Transverse colon (tissue), 4 donors: ENCODE results near the gene ZNF334. TPM values are rescaled to one million over a fixed set of nuclear protein-coding genes. Genes with fewer than 3 reads are reported as not detected.

Experiments used
- DNase-seq: peaks from one replicate; pipeline ENCODE4 v3.0.0-alpha.2; 2019
- H3K27ac ChIP-seq, 4 donors: fragments of 200-600 bp; sonication (generic); 2 replicates each; pipeline ENCODE4 v1.5.1; 2016 to 2018; ENCODE audit warnings: inconsistent platforms in 4 of 4
- H3K27me3 ChIP-seq: fragments of 200-600 bp; sonication (generic); 2 replicates; pipeline ENCODE4 v1.5.1; 2017; ENCODE audit warnings: inconsistent platforms
- H3K36me3 ChIP-seq, 4 donors: fragments of 200-600 bp; sonication (generic); 2 replicates each; pipeline ENCODE4 v1.5.1; 2017 to 2019; ENCODE audit warnings: inconsistent platforms in 4 of 4
- H3K4me1 ChIP-seq, 4 donors: fragments of 200-600 bp; sonication (generic); 2 replicates each; pipeline ENCODE4 v1.5.1; 2017 to 2020; ENCODE audit warnings: inconsistent platforms in 4 of 4
- H3K4me3 ChIP-seq, 4 donors: fragments of 200-600 bp; sonication (generic); 1 replicate in 1 of 4; 2 replicates in 3 of 4; pipeline versions ENCODE4 v1.5.1 to v1.6.1; 2017 to 2019; ENCODE audit warnings: inconsistent platforms in 4 of 4
- H3K9me3 ChIP-seq, 2 donors: fragments of 200-600 bp; sonication (generic); 2 replicates each; pipeline ENCODE4 v1.5.1; 2017 to 2019; ENCODE audit warnings: inconsistent platforms in 2 of 2
- CTCF ChIP-seq, 5 experiments: fragments of 200-600 bp in 3 of 5; fragments of 450-650 bp in 2 of 5; sonication (generic) in 3 of 5; IDR thresholded peaks; 1 replicate in 2 of 5; 2 replicates in 3 of 5; pipeline ENCODE4 v1.5.1; 2016 to 2017; ENCODE audit warnings: antibody characterized with exemption in 5 of 5, inconsistent platforms in 3 of 5, mild to moderate bottlenecking in 2 of 5, moderate library complexity in 1 of 5
- EP300 ChIP-seq: sonication (generic); formaldehyde crosslinking; IDR thresholded peaks from one replicate; pipeline ENCODE4 v1.6.1; 2017; ENCODE audit warnings: antibody characterized with exemption, low read depth
- POLR2A ChIP-seq: fragments of 450-650 bp; IDR thresholded peaks from one replicate; pipeline ENCODE4 v1.6.1; 2016; ENCODE audit warnings: antibody characterized with exemption, mild to moderate bottlenecking, moderate library complexity
- POLR2AphosphoS5 ChIP-seq, 3 donors: sonication (generic); formaldehyde crosslinking; IDR thresholded peaks; one replicate each; pipeline ENCODE4 v1.6.1; 2016; ENCODE audit warnings: antibody characterized with exemption in 3 of 3
- WGBS, 2 donors: methylation state at CpG; one replicate each; pipeline ENCODE4 v1.1.5; 2018; ENCODE audit warnings: low coverage in 1 of 2; 5-methylcytosine and 5-hydroxymethylcytosine counted together
- in situ Hi-C, 4 donors: fragments of 200-750 bp; cut with MboI; loops; one replicate each; pipeline versions ENCODE4 v1.15.0 to v1.15.1; 2017; ENCODE audit warnings: low sequenced_read_pairs in 3 of 4, low pct_ligation_motif_present in 1 of 4, low pct_unique_long_range_greater_than_20kb in 1 of 4
- intact Hi-C: fragments of 100-400 bp; cut with DNase I; formaldehyde crosslinking; loops from one replicate; pipeline ENCODE4 v1.15.1; 2023; ENCODE audit warnings: low total_unique reads
- total RNA-seq, 4 donors: library from RNA; depleted of rRNA; stranded (reverse); fragments of >200 nt; gene quantifications; one replicate each; pipeline ENCODE4 v1.1.0, GENCODE V29; 2016

The ZNF334 gene
- total RNA-seq, 4 donors from 2014 or later: 1.9 to 7.1 (median 4.7) TPM

- peaks cover 27% of the 10 kb centered on the region for H3K27me3 ChIP-seq
- in situ Hi-C loops (loop anchor here in 3 of 4 donors (10.0 to 25.0 kb wide), 3 partner anchors 154 to 167 kb away; partner anchors contain the start of gene TP53RK (in 2 of the 3)), intact Hi-C loops (no loop called here)
- H3K9me3 ChIP-seq: no peaks in the 10 kb centered on the region
- H3K27ac ChIP-seq: no peak overlapping the region
- no peak overlapping the region for H3K4me3 ChIP-seq
- TF ChIP-seq CTCF (IDR thresholded peaks at IDR 0.05) (no peak), POLR2A (no peak), EP300 (no peak), POLR2AphosphoS5 (IDR thresholded peaks at IDR 0.05) (no peak)
- WGBS, 2 donors: 82% methylated on average over 2 to 4 of the region's 4 CpGs
- no peaks in the 10 kb centered on the region for H3K36me3 ChIP-seq
- H3K4me1 ChIP-seq: no peaks in the 10 kb centered on the region
- no peak for DNase-seq
Observed at GRCh38 chr20:46520540-46520939, 7.2 kb upstream of the ZNF334 start.

GRCh38 chr20:46519471-46520068, 6.2 kb upstream of the ZNF334 start:
- Histone ChIP-seq H3K36me3 (no peaks in the 10 kb centered on the region), H3K4me3 (no peak overlapping the region), H3K4me1 (no peaks in the 10 kb centered on the region), H3K27me3 (peaks cover 26% of the 10 kb centered on the region), H3K27ac (no peak overlapping the region), H3K9me3 (no peaks in the 10 kb centered on the region)
- TF ChIP-seq EP300 (no peak), POLR2A (no peak), CTCF (IDR thresholded peaks at IDR 0.05) (no peak), POLR2AphosphoS5 (IDR thresholded peaks at IDR 0.05) (no peak)
- in situ Hi-C loops (loop anchor here in 3 of 4 donors (10.0 to 25.0 kb wide), 3 partner anchors 155 to 168 kb away; partner anchors contain the start of gene TP53RK (in 2 of the 3)), intact Hi-C loops (no loop called here)
- 76% methylated on average over 3 of the region's 3 CpGs; no CpG with 5 or more reads in 1 of the 2 donors for WGBS, 2 donors
- DNase-seq: no peak

- 50 to 71% methylated on average over 2 of the region's 2 CpGs for WGBS, 2 donors
- intact Hi-C loops (no loop called here), in situ Hi-C loops (loop anchor here in 1 of 4 donors (25.0 kb wide), 1 partner anchor 178 kb away; the partner anchor contains the start of gene TP53RK)
- DNase-seq: no peak
- TF ChIP-seq POLR2AphosphoS5 (IDR thresholded peaks at IDR 0.05): no peak
- no peak for TF ChIP-seq POLR2A
- no peak for TF ChIP-seq CTCF (IDR thresholded peaks at IDR 0.05)
- TF ChIP-seq EP300: no peak
- H3K27me3 ChIP-seq: peaks cover 2% of the 10 kb centered on the region
- no peak overlapping the region for H3K27ac ChIP-seq
- no peaks in the 10 kb centered on the region for H3K9me3 ChIP-seq
- H3K4me1 ChIP-seq: peaks cover 0 to 3% (median 0%) of the 10 kb centered on the region in 4 donors
- no peak overlapping the region for H3K4me3 ChIP-seq
- H3K36me3 ChIP-seq: no peaks in the 10 kb centered on the region
Observed at GRCh38 chr20:46509523-46509922, 3.8 kb downstream of the ZNF334 start.

- in situ Hi-C loops: loop anchor here in 1 of 4 donors (25.0 kb wide), 1 partner anchor 179 kb away; the partner anchor contains the start of gene TP53RK
- Histone ChIP-seq H3K27ac (no peak overlapping the region), H3K27me3 (peaks cover 2% of the 10 kb centered on the region), H3K36me3 (no peaks in the 10 kb centered on the region), H3K9me3 (peaks cover 4% of the 10 kb centered on the region in 2 donors), H3K4me3 (no peak overlapping the region), H3K4me1 (peaks cover 0 to 3% (median 0%) of the 10 kb centered on the region in 4 donors)
- TF ChIP-seq CTCF (IDR thresholded peaks at IDR 0.05): no peak
- no peak for TF ChIP-seq POLR2AphosphoS5 (IDR thresholded peaks at IDR 0.05)
- no peak for TF ChIP-seq EP300
- TF ChIP-seq POLR2A: no peak
- DNase-seq: no peak
- intact Hi-C loops: no loop called here
- WGBS, 2 donors: 71 to 72% methylated on average over 3 to 4 of the region's 4 CpGs
Observed at GRCh38 chr20:46507760-46508407, 5.5 kb downstream of the ZNF334 start.
